HS-5 (cell line): ENCODE data around the gene RRAGD.

Experiments
- DNase-seq: peaks from one replicate; pipeline ENCODE4 v3.0.0-alpha.2; 2012; ENCODE audit warnings: low read depth

Gene RRAGD

GRCh38 chr6:89412071-89413005 is at the start of gene RRAGD:
RRAGD (minus strand) TSS chr6:89412273; CDS start chr6:89411993, 280 bp downstream.
- no peak for DNase-seq

GRCh38 chr6:89460713-89461112 is 48.6 kb upstream of the RRAGD start:
- no peak for DNase-seq

- no peak for DNase-seq
These were observed 47.4 kb upstream of the RRAGD start for GRCh38 chr6:89459501-89459900.

- no peak for DNase-seq
These were observed 46.6 kb upstream of the RRAGD start for GRCh38 chr6:89458704-89459103.

- DNase-seq, result no peak
These were observed 42.2 kb upstream of the RRAGD start for GRCh38 chr6:89454300-89454699.

- no peak for DNase-seq
These were observed 40.2 kb upstream of the RRAGD start for GRCh38 chr6:89452281-89452680.

GRCh38 chr6:89449193-89449592 is 37.1 kb upstream of the RRAGD start:
- no peak for DNase-seq

- DNase-seq, result no peak
These were observed 31.6 kb upstream of the RRAGD start for GRCh38 chr6:89443658-89444057.

GRCh38 chr6:89440200-89440599 is 28.1 kb upstream of the RRAGD start:
- DNase-seq, result no peak

- no peak for DNase-seq
These were observed 26.9 kb upstream of the RRAGD start for GRCh38 chr6:89439014-89439413.

- no peak for DNase-seq
These were observed 26.2 kb upstream of the RRAGD start for GRCh38 chr6:89438248-89438647.

GRCh38 chr6:89436226-89436625 is 24.2 kb upstream of the RRAGD start:
- no peak for DNase-seq

GRCh38 chr6:89434954-89435353 is 22.9 kb upstream of the RRAGD start:
- DNase-seq, result no peak

GRCh38 chr6:89434150-89434499 is 22.1 kb upstream of the RRAGD start:
- no peak for DNase-seq

GRCh38 chr6:89433252-89434149 is 21.4 kb upstream of the RRAGD start:
- DNase-seq, result no peak

GRCh38 chr6:89432875-89433251 is 20.8 kb upstream of the RRAGD start, which contains the start of gene ANKRD6:
ANKRD6 (plus strand) TSS chr6:89433152; CDS start chr6:89566977, 133,825 bp downstream.
- DNase-seq, result no peak

GRCh38 chr6:89430201-89430962 is 18.3 kb upstream of the RRAGD start:
- DNase-seq, result no peak

GRCh38 chr6:89416796-89417195 is 4.7 kb upstream of the RRAGD start:
- no peak for DNase-seq

- DNase-seq, result no peak
These were observed 3.1 kb upstream of the RRAGD start for GRCh38 chr6:89415185-89415584.

GRCh38 chr6:89414215-89414614 is 2.1 kb upstream of the RRAGD start:
- no peak for DNase-seq

- no peak for DNase-seq
These were observed 930 bp upstream of the RRAGD start for GRCh38 chr6:89413006-89413400.
